ENCODE results near the gene ISG15. TPM values are rescaled to one million over a fixed set of nuclear protein-coding genes. Genes with fewer than 3 reads are reported as not detected.
A peak's percentile ranks its signal among the peaks of the same experiment; 100 is the strongest.

The ISG15 gene
- total RNA-seq, 1 experiment from 2014 or later, result 63.1 TPM

GRCh38 chr1:966704-967300, 46.5 kb upstream of the ISG15 start:
- peaks cover 6% of the 10 kb centered on the region for H3K4me1 ChIP-seq
- no peak for TF ChIP-seq CTCF (IDR thresholded peaks at IDR 0.05; ENCODE audit: insufficient read depth in 1 of 2, low read depth in 1 of 2, low read length in 1 of 2, severe bottlenecking in 1 of 2, unreplicated experiment in 1 of 2)
- no TSS peak for BruUV-seq (replicated peaks)
- no peak overlapping the region for H3K27ac Mint-ChIP-seq (ENCODE audit: unreplicated experiment)
- H3K4me3 Mint-ChIP-seq (ENCODE audit: unreplicated experiment), result peak overlapping the region; percentile 60
- H3K27me3 ChIP-seq (replicated peaks; ENCODE audit: control insufficient read depth, insufficient read depth, low read length), result no peaks in the 10 kb centered on the region
- POLR2A ChIA-PET, result interaction anchor here (0.6 to 1.5 kb wide), 6 partner anchors 9 to 307 kb away, joined by 3 to 5 read pairs (median 4); partner anchors contain the start of gene UBE2J2
- intact Hi-C loops (cut with micrococcal nuclease; ENCODE audit: unreplicated experiment), result no loop called here
- peaks cover 13% of the 10 kb centered on the region for H3K36me3 Mint-ChIP-seq (ENCODE audit: insufficient read depth, unreplicated experiment)
- H3K9me3 Mint-ChIP-seq (ENCODE audit: unreplicated experiment), result no peaks in the 10 kb centered on the region
- DNase-seq, result peak; percentile 69 to 73
- no peaks in the 10 kb centered on the region for H3K9me3 ChIP-seq
- no peaks in the 10 kb centered on the region for H3K4me1 Mint-ChIP-seq (ENCODE audit: low read depth, unreplicated experiment)
- H3K27me3 Mint-ChIP-seq (ENCODE audit: insufficient read depth, unreplicated experiment), result no peaks in the 10 kb centered on the region
- no peaks in the 10 kb centered on the region for H3K36me3 ChIP-seq (ENCODE audit: control insufficient read depth, insufficient read depth, low read length)
- CTCF ChIA-PET, result interaction anchor here (1.8 kb wide), 1 partner anchor 9 kb away, joined by 8 read pairs; no protein-coding TSS in a partner anchor
- H3K4me3 ChIP-seq (ENCODE audit: low read depth, low read length), result peak overlapping the region; percentile 85

- BruUV-seq (replicated peaks), result TSS peak; percentile 10
- Mint-ChIP-seq H3K9me3 (ENCODE audit: unreplicated experiment) (no peaks in the 10 kb centered on the region), H3K36me3 (ENCODE audit: insufficient read depth, unreplicated experiment) (peaks cover 13% of the 10 kb centered on the region), H3K27ac (ENCODE audit: unreplicated experiment) (no peak overlapping the region), H3K27me3 (ENCODE audit: insufficient read depth, unreplicated experiment) (no peaks in the 10 kb centered on the region), H3K4me3 (ENCODE audit: unreplicated experiment) (peak overlapping the region; percentile 60), H3K4me1 (ENCODE audit: low read depth, unreplicated experiment) (no peaks in the 10 kb centered on the region)
- H3K9me3 ChIP-seq, result no peaks in the 10 kb centered on the region
- CTCF ChIA-PET, result interaction anchor here (1.8 kb wide), 1 partner anchor 9 kb away, joined by 8 read pairs; no protein-coding TSS in a partner anchor
- TF ChIP-seq CTCF (IDR thresholded peaks at IDR 0.05; ENCODE audit: insufficient read depth in 1 of 2, low read depth in 1 of 2, low read length in 1 of 2, severe bottlenecking in 1 of 2, unreplicated experiment in 1 of 2), result no peak
- no peaks in the 10 kb centered on the region for H3K36me3 ChIP-seq (ENCODE audit: control insufficient read depth, insufficient read depth, low read length)
- H3K27me3 ChIP-seq (replicated peaks; ENCODE audit: control insufficient read depth, insufficient read depth, low read length), result no peaks in the 10 kb centered on the region
- POLR2A ChIA-PET, result interaction anchor here (0.6 to 1.5 kb wide), 2 partner anchors 8 to 72 kb away, joined by 3 to 4 read pairs; no protein-coding TSS in a partner anchor
- no peak for DNase-seq
- peak overlapping the region; percentile 85; the same call in 1 of the 2 replicates for H3K4me3 ChIP-seq (ENCODE audit: low read depth, low read length)
- peaks cover 6% of the 10 kb centered on the region for H3K4me1 ChIP-seq
- intact Hi-C loops (cut with micrococcal nuclease; ENCODE audit: unreplicated experiment), result no loop called here
Measured at GRCh38 chr1:967466-968343, 45.6 kb upstream of the ISG15 start.

GRCh38 chr1:969260-969855, 43.9 kb upstream of the ISG15 start:
- ChIA-PET POLR2A (no interaction called here), CTCF (no interaction called here)
- Histone ChIP-seq H3K4me1 (peaks cover 6% of the 10 kb centered on the region), H3K36me3 (ENCODE audit: control insufficient read depth, insufficient read depth, low read length) (no peaks in the 10 kb centered on the region), H3K27me3 (replicated peaks; ENCODE audit: control insufficient read depth, insufficient read depth, low read length) (no peaks in the 10 kb centered on the region), H3K4me3 (ENCODE audit: low read depth, low read length) (no peak overlapping the region), H3K9me3 (no peaks in the 10 kb centered on the region)
- Mint-ChIP-seq H3K4me3 (ENCODE audit: unreplicated experiment) (no peak overlapping the region), H3K4me1 (ENCODE audit: low read depth, unreplicated experiment) (no peaks in the 10 kb centered on the region), H3K27me3 (ENCODE audit: insufficient read depth, unreplicated experiment) (no peaks in the 10 kb centered on the region), H3K36me3 (ENCODE audit: insufficient read depth, unreplicated experiment) (peaks cover 6% of the 10 kb centered on the region), H3K9me3 (ENCODE audit: unreplicated experiment) (no peaks in the 10 kb centered on the region), H3K27ac (ENCODE audit: unreplicated experiment) (no peak overlapping the region)
- DNase-seq, result no peak
- BruUV-seq (replicated peaks), result no TSS peak
- intact Hi-C loops (cut with micrococcal nuclease; ENCODE audit: unreplicated experiment), result no loop called here
- TF ChIP-seq CTCF (IDR thresholded peaks at IDR 0.05; ENCODE audit: insufficient read depth in 1 of 2, low read depth in 1 of 2, low read length in 1 of 2, severe bottlenecking in 1 of 2, unreplicated experiment in 1 of 2), result no peak
